IPS-18a (cell line): ENCODE measurements around the gene GIGYF2.

ENCODE experiments used
- H3K27ac ChIP-seq: one replicate; pipeline ENCODE4 v1.5.1; 2013; ENCODE audit warnings: low read length
- H3K27me3 ChIP-seq: one replicate; pipeline ENCODE4 v1.6.1; 2013; ENCODE audit warnings: mild to moderate bottlenecking, low read length; ENCODE audit not compliant: control insufficient read depth, insufficient read depth
- H3K36me3 ChIP-seq: one replicate; pipeline ENCODE4 v1.6.1; 2013; ENCODE audit warnings: low read depth, low read length; ENCODE audit not compliant: control insufficient read depth
- H3K4me1 ChIP-seq: one replicate; pipeline ENCODE4 v1.6.1; 2013; ENCODE audit warnings: low read depth, low read length; ENCODE audit not compliant: control insufficient read depth
- H3K4me3 ChIP-seq: one replicate; pipeline ENCODE4 v1.5.1; 2013; ENCODE audit warnings: low read length
- H3K9ac ChIP-seq: one replicate; pipeline ENCODE4 v1.6.1; 2013; ENCODE audit warnings: mild to moderate bottlenecking, low read length, moderate library complexity
- H3K9me3 ChIP-seq: one replicate; pipeline ENCODE4 v1.6.1; 2013; ENCODE audit warnings: low read depth, low read length; ENCODE audit not compliant: control insufficient read depth

The GIGYF2 gene

DNA sequence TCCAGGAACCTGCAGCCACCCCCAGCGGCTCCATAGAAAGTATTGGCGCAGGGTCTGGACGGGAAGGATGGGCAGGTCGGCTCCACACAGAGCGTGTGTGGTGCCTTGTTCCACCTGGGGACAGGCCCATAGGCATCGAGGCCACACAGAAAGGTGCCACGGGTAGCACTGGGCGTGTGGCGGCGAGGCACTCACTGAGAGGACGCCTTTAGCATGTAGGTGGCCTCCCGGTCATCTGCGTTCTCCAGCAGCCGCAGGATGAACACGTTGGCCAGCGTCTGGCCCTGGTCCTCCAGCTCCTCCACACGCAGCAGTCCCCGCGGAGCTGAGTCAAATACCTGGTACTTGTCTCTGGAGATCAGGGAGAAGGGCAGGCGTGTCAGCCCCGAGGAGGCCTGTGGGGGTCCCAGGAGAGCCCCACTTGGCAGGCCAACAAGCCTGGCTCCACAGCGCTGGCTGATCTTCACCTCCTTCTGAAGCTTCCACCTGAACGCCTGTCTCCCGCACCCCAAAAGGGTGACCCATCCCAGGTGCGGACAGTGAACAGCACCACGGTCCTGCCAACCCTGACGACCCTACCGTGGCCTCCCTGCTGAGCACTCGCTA, 186.1 kb downstream of the GIGYF2 start:
- Histone ChIP-seq H3K4me1 (no peaks in the 10 kb centered on the region), H3K27ac (no peak overlapping the region), H3K4me3 (no peak overlapping the region), H3K36me3 (no peaks in the 10 kb centered on the region), H3K9me3 (no peaks in the 10 kb centered on the region), H3K9ac (no peak overlapping the region), H3K27me3 (peaks cover 3% of the 10 kb centered on the region)

DNA sequence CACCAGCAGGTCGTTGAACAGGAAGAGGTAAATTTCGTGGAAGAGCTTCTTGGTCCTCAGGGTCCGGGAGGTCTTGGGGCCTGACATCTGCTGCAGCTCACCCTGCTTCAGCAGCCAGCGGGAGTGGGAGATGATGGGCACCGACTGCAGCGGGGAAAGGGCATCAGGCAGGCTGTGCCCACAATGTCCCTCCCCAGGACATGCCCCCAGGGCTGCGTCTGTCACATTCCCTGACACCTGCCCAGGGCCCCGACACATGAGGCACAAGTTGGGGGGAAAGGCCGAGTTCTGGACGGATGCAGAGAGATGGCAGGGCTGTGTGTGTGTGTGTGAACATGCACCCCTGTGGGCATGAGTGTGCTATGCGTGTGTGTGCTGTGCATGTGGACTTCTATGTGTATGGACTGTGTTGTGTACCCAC, 186.9 kb downstream of the GIGYF2 start:
- H3K9ac ChIP-seq, result no peak overlapping the region
- H3K27me3 ChIP-seq, result no peaks in the 10 kb centered on the region
- no peaks in the 10 kb centered on the region for H3K9me3 ChIP-seq
- H3K36me3 ChIP-seq, result no peaks in the 10 kb centered on the region
- H3K4me1 ChIP-seq, result no peaks in the 10 kb centered on the region
- H3K27ac ChIP-seq, result no peak overlapping the region
- no peak overlapping the region for H3K4me3 ChIP-seq

DNA sequence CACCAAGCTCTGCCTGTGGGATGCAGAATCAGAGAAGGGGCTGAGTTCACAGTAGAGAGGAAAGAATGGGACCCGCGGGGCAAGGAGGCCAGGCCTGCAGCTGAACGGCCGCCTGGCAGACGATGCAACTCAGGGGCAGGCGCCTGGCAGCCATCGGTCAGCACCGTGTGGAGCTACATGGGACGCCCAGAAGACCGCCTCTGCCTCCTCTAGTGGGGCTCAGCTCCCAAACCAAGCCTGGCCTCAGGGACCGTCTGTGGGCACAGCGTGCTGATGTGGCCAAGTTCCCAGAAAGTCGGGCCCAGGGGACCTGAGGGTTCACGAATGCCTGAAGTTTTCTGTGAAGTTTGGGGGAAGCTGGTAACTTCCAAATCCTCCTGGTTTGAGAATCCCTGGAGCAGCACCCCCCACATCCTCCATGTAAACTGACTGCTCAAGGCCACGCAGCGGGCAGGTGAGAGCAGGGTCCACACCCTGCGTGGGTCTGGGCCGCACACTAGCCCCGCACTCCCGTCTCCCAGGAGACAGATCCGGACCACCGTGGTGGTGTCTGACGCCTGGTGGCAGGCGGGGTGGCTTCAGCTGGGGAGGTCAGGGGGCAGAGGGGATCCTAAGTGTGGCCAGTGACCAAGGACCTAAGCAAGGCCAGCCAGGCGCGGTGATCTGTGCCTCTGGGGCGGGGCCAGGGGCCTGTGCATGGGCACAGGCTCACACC, 187.6 kb downstream of the GIGYF2 start:
- H3K27me3 ChIP-seq, result no peaks in the 10 kb centered on the region
- H3K9me3 ChIP-seq, result no peaks in the 10 kb centered on the region
- H3K27ac ChIP-seq, result no peak overlapping the region
- no peaks in the 10 kb centered on the region for H3K36me3 ChIP-seq
- H3K4me1 ChIP-seq, result no peaks in the 10 kb centered on the region
- H3K9ac ChIP-seq, result no peak overlapping the region
- H3K4me3 ChIP-seq, result no peak overlapping the region

DNA sequence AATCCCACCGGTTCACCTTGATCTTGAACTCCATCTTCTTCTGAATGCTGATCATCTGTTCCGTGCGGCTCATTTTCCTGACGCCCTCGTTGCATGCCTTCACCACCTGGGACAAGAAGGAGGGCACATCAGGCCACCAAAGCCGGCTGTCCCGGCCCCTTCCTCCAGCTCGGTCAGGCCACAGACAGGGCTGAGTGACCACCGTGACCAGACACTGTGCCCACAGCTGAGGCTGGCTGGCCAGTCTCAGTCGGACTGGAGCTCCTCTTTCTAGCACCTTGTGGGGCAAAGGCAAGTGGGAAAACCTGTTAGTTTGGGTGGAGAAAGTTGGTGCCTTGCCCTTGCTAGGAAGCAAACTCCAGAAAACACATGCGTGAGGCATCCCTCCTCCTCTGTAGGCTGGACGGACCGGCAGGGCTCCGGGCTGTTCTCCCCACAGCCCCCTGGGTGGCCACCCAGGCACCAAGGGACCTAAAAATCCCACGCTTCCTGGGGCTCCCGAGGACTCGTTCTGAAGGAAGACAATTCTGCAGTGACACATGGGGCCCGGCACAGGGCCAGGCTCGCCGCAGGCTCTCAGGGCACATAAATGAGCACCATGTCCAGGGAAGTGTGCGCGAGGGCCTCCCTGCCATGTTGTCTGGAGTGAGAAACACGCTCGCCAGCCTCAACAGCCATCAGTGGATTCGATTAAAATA, 188.3 kb downstream of the GIGYF2 start:
- H3K36me3 ChIP-seq, result no peaks in the 10 kb centered on the region
- no peaks in the 10 kb centered on the region for H3K4me1 ChIP-seq
- H3K9ac ChIP-seq, result no peak overlapping the region
- H3K4me3 ChIP-seq, result no peak overlapping the region
- no peaks in the 10 kb centered on the region for H3K9me3 ChIP-seq
- no peaks in the 10 kb centered on the region for H3K27me3 ChIP-seq
- H3K27ac ChIP-seq, result no peak overlapping the region

DNA sequence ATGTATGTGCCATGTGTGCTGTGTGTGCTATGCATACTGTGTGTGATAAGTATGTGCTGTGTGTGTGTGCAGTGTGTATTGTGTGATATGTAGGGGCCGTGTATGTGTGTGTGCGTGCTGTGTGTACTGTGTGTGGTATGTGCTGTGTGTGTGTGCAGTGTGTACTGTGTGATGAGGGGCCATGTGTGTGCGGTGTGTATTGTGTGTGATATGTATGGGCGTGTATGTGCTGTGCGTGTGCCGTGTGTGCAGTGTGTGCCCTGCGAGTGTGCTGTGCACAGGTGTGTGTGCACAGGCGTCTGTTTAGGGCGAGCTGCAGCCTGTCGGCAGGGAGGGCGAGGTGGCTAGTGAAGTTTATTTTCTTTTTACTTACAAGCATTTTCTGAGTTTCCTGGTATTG, 189.0 kb downstream of the GIGYF2 start:
- Histone ChIP-seq H3K4me1 (peaks cover 5% of the 10 kb centered on the region), H3K27me3 (no peaks in the 10 kb centered on the region), H3K27ac (no peak overlapping the region), H3K4me3 (no peak overlapping the region), H3K9ac (no peak overlapping the region), H3K9me3 (no peaks in the 10 kb centered on the region), H3K36me3 (no peaks in the 10 kb centered on the region)

DNA sequence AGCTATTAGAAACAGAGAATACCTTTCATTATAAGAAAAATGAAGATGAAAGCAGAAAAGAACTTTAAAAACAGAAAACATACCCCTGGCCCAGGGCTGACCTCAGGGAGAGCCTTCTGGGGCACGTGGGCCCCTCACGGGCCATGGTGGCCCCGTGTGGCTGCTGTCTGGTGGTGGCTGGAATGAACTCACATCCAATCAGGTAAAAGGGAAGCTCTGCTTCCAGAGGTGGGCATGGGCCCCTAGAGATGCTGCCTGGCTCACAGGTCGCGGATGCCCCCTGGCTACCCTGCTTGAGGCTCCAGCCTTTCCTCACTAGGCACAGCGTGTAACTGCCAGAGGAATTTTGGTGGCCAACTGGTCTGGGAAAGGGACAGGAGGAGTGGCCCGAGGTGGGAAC, 189.5 kb downstream of the GIGYF2 start:
- H3K9ac ChIP-seq, result no peak overlapping the region
- H3K9me3 ChIP-seq, result no peaks in the 10 kb centered on the region
- H3K36me3 ChIP-seq, result no peaks in the 10 kb centered on the region

DNA sequence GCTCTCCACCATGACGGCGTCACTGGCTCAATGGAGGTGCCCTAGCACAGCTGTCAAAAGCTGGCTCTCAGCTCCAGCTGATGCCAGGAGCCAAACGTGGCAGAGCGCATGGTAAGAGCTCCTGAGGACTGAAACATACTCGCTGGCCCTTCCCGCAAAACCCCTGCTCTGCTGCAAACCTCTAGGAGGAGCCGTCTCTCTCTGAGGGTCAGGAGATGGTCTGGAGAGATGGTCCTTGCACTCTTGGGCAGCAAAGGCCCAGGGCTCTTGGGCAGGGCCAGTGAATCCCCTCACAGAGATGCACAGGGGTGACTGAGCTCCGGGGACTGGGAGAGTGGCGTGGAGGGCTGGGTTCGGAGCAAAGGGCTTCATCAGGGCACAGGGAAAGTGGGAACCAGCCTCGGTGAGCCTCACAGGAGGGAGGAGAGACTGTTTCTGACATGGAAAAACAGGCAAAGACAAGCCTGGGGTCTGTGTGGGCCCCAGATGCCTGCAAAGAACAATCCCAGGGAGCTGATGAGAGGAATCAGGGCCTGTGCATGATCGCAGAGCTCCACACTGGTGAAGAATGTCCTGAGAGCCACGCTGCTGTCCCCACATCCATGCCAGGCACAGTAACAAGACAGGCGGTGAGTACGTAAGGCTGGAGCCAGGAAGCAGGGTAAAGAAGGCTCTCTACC, 190.2 kb downstream of the GIGYF2 start:
- Histone ChIP-seq H3K9me3 (no peaks in the 10 kb centered on the region), H3K27me3 (no peaks in the 10 kb centered on the region), H3K36me3 (no peaks in the 10 kb centered on the region), H3K4me1 (peaks cover 5% of the 10 kb centered on the region), H3K4me3 (no peak overlapping the region), H3K9ac (no peak overlapping the region), H3K27ac (no peak overlapping the region)

More for the DNA sequence above, 189.5 kb downstream of the GIGYF2 start:
- Histone ChIP-seq H3K27me3 (no peaks in the 10 kb centered on the region), H3K27ac (no peak overlapping the region), H3K4me1 (peaks cover 5% of the 10 kb centered on the region), H3K4me3 (no peak overlapping the region)

DNA sequence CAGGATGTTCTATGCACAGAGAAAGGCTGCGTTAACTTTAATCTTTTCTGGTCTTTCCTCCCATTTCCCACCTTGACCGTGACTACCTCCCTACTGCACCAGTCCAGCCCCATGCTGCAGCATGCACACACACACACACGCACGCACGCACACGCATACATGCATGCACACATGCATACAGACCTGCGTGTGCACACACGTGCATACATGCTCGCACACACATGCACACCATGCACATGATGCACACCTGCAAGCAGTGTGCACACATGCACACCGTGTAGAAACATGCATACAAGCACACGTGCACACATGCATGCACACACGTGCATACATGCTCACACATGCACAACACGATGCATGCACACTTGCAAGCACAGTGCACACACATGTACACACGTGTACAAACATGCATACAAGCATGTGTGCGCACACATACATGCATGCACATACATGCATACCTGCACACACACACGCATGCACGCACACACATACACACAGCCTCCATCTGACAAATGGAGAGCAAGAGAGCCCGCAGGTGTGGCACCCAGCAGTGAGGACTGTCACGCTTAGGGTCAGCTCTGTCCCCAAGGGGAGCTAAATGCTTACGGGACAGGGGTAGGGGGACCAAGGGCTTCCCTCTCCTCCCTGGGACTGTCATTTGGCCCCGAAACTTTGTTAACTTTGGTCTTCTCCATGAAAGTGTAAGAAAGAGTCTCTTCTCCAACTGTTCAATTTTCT, 191.1 kb downstream of the GIGYF2 start:
- Histone ChIP-seq H3K4me1 (peaks cover 5% of the 10 kb centered on the region), H3K9ac (no peak overlapping the region), H3K4me3 (no peak overlapping the region)

DNA sequence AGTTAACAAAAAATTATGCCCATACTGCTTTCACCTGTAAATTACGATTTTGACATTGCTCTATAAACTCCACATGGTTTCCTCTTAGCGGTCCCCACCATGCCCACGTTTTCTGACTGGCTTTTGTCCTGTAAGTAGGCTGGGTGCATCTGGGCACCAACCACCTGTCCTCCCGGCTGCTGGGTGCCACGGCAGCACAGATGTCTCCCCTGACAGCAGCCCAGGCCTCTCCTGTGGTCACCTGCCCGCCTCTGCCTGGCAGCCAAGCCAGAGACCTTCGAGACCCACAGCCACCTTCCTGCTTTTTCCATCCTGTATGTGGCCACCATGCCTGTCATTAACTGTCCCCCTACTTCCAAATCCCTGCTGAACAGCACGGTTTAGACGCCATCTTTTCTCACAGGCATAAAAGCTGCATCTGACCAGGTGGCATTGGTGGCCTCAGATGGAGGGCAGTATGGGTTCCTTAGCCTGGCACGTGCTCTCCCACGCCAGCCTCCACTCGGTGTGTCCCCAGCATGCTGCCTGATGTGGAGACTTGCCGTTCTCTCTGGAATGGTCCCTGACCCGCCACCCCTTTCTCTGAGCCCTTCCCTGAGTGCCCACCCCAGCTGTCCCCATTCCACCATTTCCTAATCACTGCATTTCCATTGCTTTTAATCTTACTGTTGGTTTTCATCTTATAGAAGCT, 191.9 kb downstream of the GIGYF2 start:
- peaks cover 5% of the 10 kb centered on the region for H3K4me1 ChIP-seq
- no peaks in the 10 kb centered on the region for H3K9me3 ChIP-seq
- H3K4me3 ChIP-seq, result no peak overlapping the region
- H3K36me3 ChIP-seq, result no peaks in the 10 kb centered on the region
- H3K27me3 ChIP-seq, result no peaks in the 10 kb centered on the region
- no peak overlapping the region for H3K9ac ChIP-seq
- no peak overlapping the region for H3K27ac ChIP-seq

More for the DNA sequence above, 191.1 kb downstream of the GIGYF2 start:
- H3K27me3 ChIP-seq, result no peaks in the 10 kb centered on the region
- H3K9me3 ChIP-seq, result no peaks in the 10 kb centered on the region
- H3K27ac ChIP-seq, result no peak overlapping the region
- no peaks in the 10 kb centered on the region for H3K36me3 ChIP-seq

DNA sequence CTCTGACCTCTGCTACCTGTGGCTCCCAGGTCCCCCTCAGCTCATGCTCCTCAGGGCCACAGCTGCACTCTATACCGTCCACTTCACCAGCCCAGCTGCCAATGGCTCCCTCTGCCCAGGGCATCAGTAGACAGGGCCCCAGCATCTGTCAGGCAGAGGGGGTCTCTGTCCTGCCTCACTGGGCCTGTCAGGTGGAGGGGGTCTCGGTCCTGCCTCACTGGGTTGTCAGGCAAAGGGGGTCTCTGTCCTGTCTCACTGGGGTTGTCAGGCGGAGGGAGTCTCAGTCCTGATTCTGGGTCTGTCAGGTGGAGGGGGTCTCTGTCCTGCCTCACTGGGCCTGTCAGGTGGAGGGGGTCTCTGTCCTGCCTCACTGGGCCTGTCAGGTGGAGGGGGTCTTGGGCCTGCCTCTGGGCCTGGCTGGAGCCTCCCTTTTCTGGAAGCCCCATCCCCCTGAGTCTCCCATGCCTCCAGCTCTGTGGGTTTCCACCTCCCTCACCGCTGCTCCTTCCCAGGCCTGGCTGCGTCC, 192.8 kb downstream of the GIGYF2 start:
- Histone ChIP-seq H3K27me3 (no peaks in the 10 kb centered on the region), H3K9ac (no peak overlapping the region), H3K4me3 (no peak overlapping the region), H3K4me1 (peaks cover 5% of the 10 kb centered on the region), H3K36me3 (no peaks in the 10 kb centered on the region), H3K27ac (no peak overlapping the region), H3K9me3 (no peaks in the 10 kb centered on the region)
